IMR-90 (cell line): ENCODE data around the gene SETD2. TPM values are rescaled to one million over a fixed set of nuclear protein-coding genes. Genes with fewer than 3 reads are reported as not detected.

Experiments
- ATAC-seq: fragments of 200-7000 bp; cut with Tn5 transposase; 2 replicates; pipeline ENCODE4 v1.9.1; 2020; ENCODE audit warnings: low read depth, mild to moderate bottlenecking, moderate library complexity
- BruUV-seq: library from RNA; stranded (reverse); fragments of 400-500 nt; replicated peaks from 2 replicates; lab custom pipeline; 2021; lab: Mats Ljungman, UMichigan
- CTCF ChIA-PET: fragments of 300-600 bp; formaldehyde crosslinking; extraction: SDS; loops from one replicate; lab custom pipeline; 2021; ENCODE audit warnings: antibody characterized with exemption; lab: Yijun Ruan, JAX
- POLR2A ChIA-PET: fragments of 300-600 bp; sonication (Branson Sonifier 250); formaldehyde crosslinking; loops from one replicate; lab custom pipeline; 2022; ENCODE audit warnings: antibody characterized with exemption; ENCODE audit not compliant: unreplicated experiment; lab: Charles Lee
- DNase-seq: peaks from one replicate; pipeline ENCODE4 v3.0.0; 2013
- H2AFZ ChIP-seq: replicated peaks from 2 replicates; pipeline ENCODE3; 2013; ENCODE audit warnings: low read length, mild to moderate bottlenecking; ENCODE audit not compliant: poor library complexity
- H2AK5ac ChIP-seq: 2 replicates; pipeline ENCODE4 v1.6.1; 2013; ENCODE audit warnings: low read depth, low read length, inconsistent platforms
- H2AK9ac ChIP-seq: replicated peaks from 2 replicates; pipeline ENCODE3; 2013; ENCODE audit warnings: mild to moderate bottlenecking, low read depth, low read length, moderate library complexity; ENCODE audit not compliant: poor library complexity
- H2BK120ac ChIP-seq: 2 replicates; pipeline ENCODE4 v1.6.1; 2013; ENCODE audit warnings: low read depth, low read length, inconsistent platforms
- H2BK15ac ChIP-seq: 3 replicates; pipeline ENCODE4 v1.6.1; 2013; ENCODE audit warnings: low read depth, low read length, inconsistent platforms
- H2BK20ac ChIP-seq: 2 replicates; pipeline ENCODE4 v1.6.1; 2013; ENCODE audit warnings: low read depth, mild to moderate bottlenecking, inconsistent platforms, low read length, moderate library complexity
- H2BK5ac ChIP-seq: 2 replicates; pipeline ENCODE4 v1.6.1; 2013; ENCODE audit warnings: mild to moderate bottlenecking, low read depth, low read length, inconsistent platforms; ENCODE audit not compliant: poor library complexity, severe bottlenecking
- H3K14ac ChIP-seq: replicated peaks from 2 replicates; pipeline ENCODE4 v1.6.1; 2013; ENCODE audit warnings: low read depth, low read length, inconsistent platforms
- H3K18ac ChIP-seq: 2 replicates; pipeline ENCODE4 v1.6.1; 2013; ENCODE audit warnings: low read depth, low read length, control low read depth
- H3K23ac ChIP-seq: 2 replicates; pipeline ENCODE4 v1.6.1; 2013; ENCODE audit warnings: low read depth, low read length, inconsistent platforms
- H3K27ac ChIP-seq: 2 replicates; pipeline ENCODE4 v1.5.1; 2013; ENCODE audit warnings: mild to moderate bottlenecking, control low read depth, low read length; ENCODE audit not compliant: insufficient read depth
- H3K27me3 ChIP-seq: 2 replicates; pipeline ENCODE4 v1.6.1; 2013; ENCODE audit warnings: low read length; ENCODE audit not compliant: control insufficient read depth, insufficient read depth
- H3K36me3 ChIP-seq: 2 replicates; pipeline ENCODE4 v1.6.1; 2013; ENCODE audit warnings: low read length, mixed read lengths; ENCODE audit not compliant: control insufficient read depth, insufficient read depth
- H3K4ac ChIP-seq: 2 replicates; pipeline ENCODE4 v1.6.1; 2013; ENCODE audit warnings: low read depth, low read length, inconsistent platforms
- H3K4me1 ChIP-seq: 2 replicates; pipeline ENCODE4 v1.6.1; 2013; ENCODE audit warnings: low read length, mixed read lengths; ENCODE audit not compliant: control insufficient read depth, insufficient read depth
- H3K4me2 ChIP-seq: 2 replicates; pipeline ENCODE4 v1.6.1; 2013; ENCODE audit warnings: low read depth, mild to moderate bottlenecking, control low read depth, low read length, moderate library complexity
- H3K4me3 ChIP-seq: 2 replicates; pipeline ENCODE4 v1.5.1; 2013; ENCODE audit warnings: low read depth, mild to moderate bottlenecking, control low read depth, low read length, moderate library complexity; ENCODE audit not compliant: insufficient read depth
- H3K56ac ChIP-seq: 2 replicates; pipeline ENCODE4 v1.6.1; 2013; ENCODE audit warnings: low read length, inconsistent platforms; ENCODE audit not compliant: insufficient read depth; ENCODE audit errors: extremely low read depth
- H3K79me1 ChIP-seq, 2 experiments: 2 replicates each; pipeline ENCODE4 v1.6.1; 2013; ENCODE audit warnings: low read length in 2 of 2, inconsistent platforms in 1 of 2, low read depth in 1 of 2
- H3K9ac ChIP-seq: 2 replicates; pipeline ENCODE4 v1.6.1; 2013; ENCODE audit warnings: low read depth, low read length, control low read depth
- H3K9me1 ChIP-seq: 2 replicates; pipeline ENCODE4 v1.6.1; 2013; ENCODE audit warnings: low read length, inconsistent platforms; ENCODE audit not compliant: insufficient read depth
- H3K9me3 ChIP-seq: 2 replicates; pipeline ENCODE4 v1.6.1; 2013; ENCODE audit warnings: low read length; ENCODE audit not compliant: control insufficient read depth, insufficient read depth
- H4K20me1 ChIP-seq: 2 replicates; pipeline ENCODE4 v1.6.1; 2013; ENCODE audit warnings: low read length, inconsistent platforms; ENCODE audit not compliant: insufficient read depth
- H4K5ac ChIP-seq: 2 replicates; pipeline ENCODE4 v1.6.1; 2013; ENCODE audit warnings: mild to moderate bottlenecking, low read depth, low read length, control low read depth
- H4K8ac ChIP-seq, 2 experiments: 2 replicates each; pipeline ENCODE4 v1.6.1; 2013; ENCODE audit warnings: low read depth in 2 of 2, low read length in 2 of 2, control low read depth in 1 of 2, inconsistent platforms in 1 of 2
- H4K91ac ChIP-seq: 2 replicates; pipeline ENCODE4 v1.6.1; 2013; ENCODE audit warnings: low read depth, low read length, inconsistent platforms; ENCODE audit not compliant: insufficient read depth
- BHLHE40 ChIP-seq: fragments of 150-350 bp; IDR thresholded peaks from 2 replicates; pipeline ENCODE4 v1.6.1; 2016; ENCODE audit warnings: mild to moderate bottlenecking, low read depth, low read length
- CEBPB ChIP-seq: IDR thresholded peaks from 2 replicates; pipeline ENCODE4 v1.6.1; 2012; ENCODE audit warnings: low read depth, low read length, improper control_type of control experiment
- CHD1 ChIP-seq: IDR thresholded peaks from 2 replicates; pipeline ENCODE4 v1.6.1; 2012; ENCODE audit warnings: low read depth, low read length, improper control_type of control experiment
- ELK1 ChIP-seq: fragments of 150-350 bp; IDR thresholded peaks from 2 replicates; pipeline ENCODE4 v1.6.1; 2016; ENCODE audit warnings: low read depth, mild to moderate bottlenecking, low read length, moderate library complexity, borderline replicate concordance
- FOS ChIP-seq: fragments of 150-350 bp; IDR thresholded peaks from 2 replicates; pipeline ENCODE4 v1.6.1; 2016; ENCODE audit warnings: low read depth, low read length
- MAFK ChIP-seq: IDR thresholded peaks from 2 replicates; pipeline ENCODE4 v1.6.1; 2012; ENCODE audit warnings: low read depth, low read length, improper control_type of control experiment
- MAZ ChIP-seq: IDR thresholded peaks from 2 replicates; pipeline ENCODE4 v1.6.1; 2012; ENCODE audit warnings: low read depth, mild to moderate bottlenecking, low read length, improper control_type of control experiment, moderate library complexity, borderline replicate concordance
- NFE2L2 ChIP-seq: fragments of 150-350 bp; IDR thresholded peaks from 2 replicates; pipeline ENCODE4 v1.6.1; 2016; ENCODE audit warnings: low read depth, mild to moderate bottlenecking, low read length
- POLR2A ChIP-seq: IDR thresholded peaks from 2 replicates; pipeline ENCODE4 v1.6.1; 2012; ENCODE audit warnings: mild to moderate bottlenecking, low read depth, low read length
- RFX5 ChIP-seq: IDR thresholded peaks from 2 replicates; pipeline ENCODE4 v1.8.0; 2012; ENCODE audit warnings: low read depth, mild to moderate bottlenecking, low read length, moderate library complexity
- USF2 ChIP-seq: fragments of 150-350 bp; IDR thresholded peaks from 2 replicates; pipeline ENCODE4 v1.6.1; 2017; ENCODE audit warnings: mild to moderate bottlenecking, antibody characterized with exemption, low read length, low read depth
- WGBS, 2 experiments: methylation state at CpG; one replicate each; pipeline versions ENCODE4 v1.1.5 to v1.1.7; 2013; ENCODE audit warnings: missing lambda C conversion rate in 2 of 2; ENCODE audit not compliant: insufficient read length in 1 of 2; ENCODE audit errors: extremely low coverage in 2 of 2; 5-methylcytosine and 5-hydroxymethylcytosine counted together
- dilution Hi-C: fragments of 300-500 bp; cut with HindIII; formaldehyde crosslinking; loops from one replicate; pipeline ENCODE4 v1.14.3; 2018; ENCODE audit warnings: low sequenced_read_pairs; ENCODE audit not compliant: unreplicated experiment
- in situ Hi-C: fragments of 300-500 bp; cut with MboI; formaldehyde crosslinking; loops from 3 replicates; pipeline ENCODE4 v1.14.3; 2019; ENCODE audit warnings: low sequenced_read_pairs, inconsistent platforms, mixed read lengths
- intact Hi-C: fragments of 100-400 bp; cut with micrococcal nuclease; formaldehyde crosslinking; loops from 2 replicates; pipeline ENCODE4 v1.10.0; 2022
- polyA plus RNA-seq, 3 experiments: library from polyadenylated mRNA; depleted of rRNA; stranded (reverse); fragments of >200 nt; gene quantifications; 2 replicates each; pipeline ENCODE4 v1.2.3, GENCODE V29; 2012; ENCODE audit warnings: low replicate concordance in 1 of 3
- total RNA-seq: library from RNA; depleted of rRNA; stranded (reverse); fragments of >200 nt; gene quantifications from 2 replicates; pipeline ENCODE4 v1.2.3, GENCODE V29; 2012
- TF ChIP-seq, protein P1 (sequence below): conservative IDR thresholded peaks from 2 replicates; pipeline ENCODE4 v1.5.1; 2012; ENCODE audit warnings: mild to moderate bottlenecking, low read depth, low read length, improper control_type of control experiment

SETD2 gene
- total and polyA plus RNA-seq, 2 of the 4 experiments (the other 2 are of a cell fraction) = 18.3 to 20.1 TPM

DNA sequence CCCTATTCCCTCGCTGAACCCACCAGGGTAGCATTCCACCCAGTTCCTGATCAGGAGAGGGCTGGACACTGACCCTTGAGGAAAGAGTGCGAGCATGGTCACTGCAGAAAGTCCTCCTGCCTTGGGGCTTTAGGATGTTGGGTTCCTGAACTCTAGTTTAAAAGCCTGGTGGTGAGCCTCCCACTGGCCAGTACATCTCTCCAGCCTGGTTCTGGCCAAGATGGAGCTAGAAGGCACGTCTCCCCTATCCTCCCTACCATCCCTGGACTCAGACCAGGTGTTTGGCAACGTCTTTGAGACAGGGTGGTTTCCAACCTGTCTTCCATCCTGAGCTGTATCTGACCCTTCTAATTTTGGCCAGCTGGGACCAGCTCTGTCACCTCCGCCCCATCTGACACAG lies 153.0 kb downstream of the SETD2 start:
- Histone ChIP-seq H4K5ac (no peak overlapping the region), H3K4me1 (peaks cover 8% of the 10 kb centered on the region), H3K4me3 (no peak overlapping the region), H2BK15ac (no peak overlapping the region), H3K56ac (no peak overlapping the region), H2AK5ac (0 out of 2 replicates have a peak overlapping the region, but pooled peaks have one; percentile 9), H4K20me1 (no peaks in the 10 kb centered on the region; the same call in 1 of the 2 replicates), H3K27ac (no peak overlapping the region), H3K27me3 (no peaks in the 10 kb centered on the region), H3K23ac (no peak overlapping the region), H3K4ac (no peak overlapping the region), H2BK120ac (no peak overlapping the region), H3K36me3 (peaks cover 11% of the 10 kb centered on the region), H3K4me2 (no peak overlapping the region), H3K9me3 (no peaks in the 10 kb centered on the region), H2AFZ (no peak overlapping the region), H2BK5ac (no peak overlapping the region), H4K8ac (peak overlapping the region in 1 of 2 experiments; percentile 98; a peak in 1 of 4 replicates), H3K9me1 (peaks cover 22% of the 10 kb centered on the region), H2BK20ac (no peak overlapping the region), H3K14ac (no peak overlapping the region), H3K9ac (no peak overlapping the region), H3K79me1 (peaks cover 7 to 26% of the 10 kb centered on the region in 2 experiments), H3K18ac (no peak overlapping the region), H4K91ac (no peak overlapping the region), H2AK9ac (peak overlapping the region; percentile 58)
- POLR2A ChIA-PET = no interaction called here
- WGBS, 2 experiments = 83% methylated on average over 1 of the region's 5 CpGs; no CpG with 5 or more reads in 1 of the 2 experiments
- no peak for ATAC-seq
- CTCF ChIA-PET = no interaction called here
- intact Hi-C loops (no loop called here), dilution Hi-C loops (no loop called here), in situ Hi-C loops (no loop called here)
- DNase-seq = no peak
- TF ChIP-seq CHD1 (no peak), FOS (no peak), MAZ (no peak), MAFK (no peak), BHLHE40 (no peak), CEBPB (no peak), RFX5 (no peak), NFE2L2 (no peak), POLR2A (no peak), USF2 (no peak), ELK1 (no peak)
- TF ChIP-seq, protein P1, sequence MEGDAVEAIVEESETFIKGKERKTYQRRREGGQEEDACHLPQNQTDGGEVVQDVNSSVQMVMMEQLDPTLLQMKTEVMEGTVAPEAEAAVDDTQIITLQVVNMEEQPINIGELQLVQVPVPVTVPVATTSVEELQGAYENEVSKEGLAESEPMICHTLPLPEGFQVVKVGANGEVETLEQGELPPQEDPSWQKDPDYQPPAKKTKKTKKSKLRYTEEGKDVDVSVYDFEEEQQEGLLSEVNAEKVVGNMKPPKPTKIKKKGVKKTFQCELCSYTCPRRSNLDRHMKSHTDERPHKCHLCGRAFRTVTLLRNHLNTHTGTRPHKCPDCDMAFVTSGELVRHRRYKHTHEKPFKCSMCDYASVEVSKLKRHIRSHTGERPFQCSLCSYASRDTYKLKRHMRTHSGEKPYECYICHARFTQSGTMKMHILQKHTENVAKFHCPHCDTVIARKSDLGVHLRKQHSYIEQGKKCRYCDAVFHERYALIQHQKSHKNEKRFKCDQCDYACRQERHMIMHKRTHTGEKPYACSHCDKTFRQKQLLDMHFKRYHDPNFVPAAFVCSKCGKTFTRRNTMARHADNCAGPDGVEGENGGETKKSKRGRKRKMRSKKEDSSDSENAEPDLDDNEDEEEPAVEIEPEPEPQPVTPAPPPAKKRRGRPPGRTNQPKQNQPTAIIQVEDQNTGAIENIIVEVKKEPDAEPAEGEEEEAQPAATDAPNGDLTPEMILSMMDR = no peak
- no TSS peak for BruUV-seq
